GM19351 (cell line): ENCODE measurements around the gene ZSCAN10.

Experiments
- ATAC-seq: cut with Tn5 transposase; IDR thresholded peaks from one replicate; pipeline ENCODE4 v1.9.1; 2021; ENCODE audit warnings: mild to moderate bottlenecking, moderate library complexity; ENCODE audit not compliant: unreplicated experiment

Gene ZSCAN10

GRCh38 chr16:3049921-3050481 is 49.1 kb downstream of the ZSCAN10 start:
- no peak for ATAC-seq

- no peak for ATAC-seq
These were observed 51.7 kb downstream of the ZSCAN10 start for GRCh38 chr16:3047387-3047720.

GRCh38 chr16:3046641-3047386 is 52.3 kb downstream of the ZSCAN10 start:
- no peak for ATAC-seq

- ATAC-seq, result no peak
These were observed 53.1 kb downstream of the ZSCAN10 start, which contains the start of gene MMP25 for GRCh38 chr16:3045758-3046640. Gene MMP25, plus strand, starts transcription at chr16:3046561. Its CDS starts 357 bp downstream, at chr16:3046918.

- ATAC-seq, result no peak
These were observed 54.4 kb downstream of the ZSCAN10 start for GRCh38 chr16:3044708-3045107.

- no peak for ATAC-seq
These were observed 56.7 kb downstream of the ZSCAN10 start for GRCh38 chr16:3042376-3042775.

GRCh38 chr16:3038896-3039295 is 60.2 kb downstream of the ZSCAN10 start:
- ATAC-seq, result no peak
